Right lobe of liver (tissue), 6 donors: ENCODE data around the gene PPP1R14C. TPM values are rescaled to one million over a fixed set of nuclear protein-coding genes. Genes with fewer than 3 reads are reported as not detected.
"Not testable (repeated sequence)": the region's sequence is repeated elsewhere in the genome, so short reads cannot be mapped to it uniquely, and the experiment has no call there.

ENCODE experiments used
- ATAC-seq, 4 donors: fragments of 200-7000 bp; cut with Tn5 transposase; one replicate each; pipeline ENCODE4 v1.9.1; 2020; ENCODE audit warnings: mild to moderate bottlenecking in 4 of 4, moderate library complexity in 4 of 4
- DNase-seq, 3 donors: peaks; one replicate each; pipeline ENCODE4 v3.0.0-alpha.2; 2020
- H3K27ac ChIP-seq, 3 donors: fragments of 200-600 bp; one replicate each; pipeline ENCODE4 v1.8.0; 2022
- H3K27me3 ChIP-seq, 2 donors: fragments of 200-600 bp; one replicate each; pipeline ENCODE4 v1.8.0; 2022
- H3K36me3 ChIP-seq, 4 donors: fragments of 200-600 bp; sonication (generic) in 1 of 4; one replicate each; pipeline versions ENCODE4 v1.5.1 to v1.8.0; 2017 to 2022; ENCODE audit warnings: control low read depth in 1 of 4
- H3K4me1 ChIP-seq, 4 donors: fragments of 200-600 bp; sonication (generic) in 1 of 4; one replicate each; pipeline versions ENCODE4 v1.5.1 to v1.8.0; 2017 to 2022; ENCODE audit warnings: control low read depth in 1 of 4
- H3K4me3 ChIP-seq, 3 donors: fragments of 200-600 bp; one replicate each; pipeline ENCODE4 v1.8.0; 2022
- H3K9me3 ChIP-seq, 4 donors: fragments of 200-600 bp; sonication (generic) in 1 of 4; one replicate each; pipeline versions ENCODE4 v1.5.1 to v1.8.0; 2017 to 2022; ENCODE audit warnings: control low read depth in 1 of 4
- CTCF ChIP-seq, 4 donors: fragments of 200-600 bp in 3 of 4; fragments of 450-650 bp in 1 of 4; IDR thresholded peaks; one replicate each; pipeline versions ENCODE4 v1.5.1 to v1.8.0; 2016 to 2022; ENCODE audit warnings: antibody characterized with exemption in 4 of 4, mild to moderate bottlenecking in 2 of 4
- POLR2A ChIP-seq: fragments of 450-650 bp; IDR thresholded peaks from one replicate; pipeline ENCODE4 v1.6.1; 2017; ENCODE audit warnings: antibody characterized with exemption, mild to moderate bottlenecking
- WGBS: methylation state at CpG from one replicate; pipeline ENCODE4 v1.1.6; 2018; ENCODE audit warnings: low coverage, low lambda C conversion rate; ENCODE audit not compliant: insufficient coverage; ENCODE audit errors: missing lambda C conversion rate; 5-methylcytosine and 5-hydroxymethylcytosine counted together
- intact Hi-C, 2 donors: fragments of 100-400 bp; cut with DNase I; formaldehyde crosslinking; loops; one replicate each; pipeline versions ENCODE4 v1.11.2 to v1.14.1; 2022
- total RNA-seq, 6 experiments: library from RNA; depleted of rRNA in 2 of 6; stranded (reverse); fragments of >200 nt in 2 of 6; fragmentation: NEBNext Ultra II Directional in 3 of 6; extraction: Animal tissue kit (Norgen Biotek cat#: 25700) in 3 of 6; gene quantifications; one replicate each; pipeline versions ENCODE4 v1.1.0 to v1.2.4, GENCODE V29; 2016 to 2023
- donor health status: DM: no; HTN: yes; CAD: no.
- donor health status: DM: no; HTN: no; CAD: no.
- donor health status: DM: no; HTN: no; CAD: no.
- donor health status: DM: no; HTN: yes; CAD: no.
- donor health status: DM: no; HTN: yes; CAD: no.

The PPP1R14C gene
- total RNA-seq, 6 experiments from 2014 or later, result not detected

GRCh38 chr6:150179030-150179429, 36.2 kb downstream of the PPP1R14C start:
- DNase-seq (no peak), ATAC-seq (no peak)
- Histone ChIP-seq H3K27me3 (no peaks in the 10 kb centered on the region), H3K4me1 (no peaks in the 10 kb centered on the region), H3K4me3 (no peak overlapping the region), H3K36me3 (no peaks in the 10 kb centered on the region), H3K9me3 (no peaks in the 10 kb centered on the region), H3K27ac (no peak overlapping the region)
- intact Hi-C loops, result no loop called here
- TF ChIP-seq CTCF (IDR thresholded peaks at IDR 0.05), result no peak
- TF ChIP-seq POLR2A, result no peak
- WGBS, result 83% methylated on average over 1 of the region's 3 CpGs

- H3K4me3 ChIP-seq, ATAC-seq, intact Hi-C loops, H3K27ac ChIP-seq, H3K36me3 ChIP-seq, DNase-seq, H3K27me3 ChIP-seq, H3K4me1 ChIP-seq, H3K9me3 ChIP-seq: not testable (repeated sequence)
- WGBS, result 66% methylated on average over 6 of the region's 7 CpGs
These were observed 37.1 kb downstream of the PPP1R14C start for GRCh38 chr6:150179907-150180424.

- no peak overlapping the region for H3K27ac ChIP-seq
- WGBS, result no CpG with 5 or more reads among the region's 1 CpG
- TF ChIP-seq CTCF (IDR thresholded peaks at IDR 0.05) (no peak), POLR2A (no peak)
- H3K4me1 ChIP-seq, result no peaks in the 10 kb centered on the region
- H3K27me3 ChIP-seq, result no peaks in the 10 kb centered on the region
- H3K36me3 ChIP-seq, result no peaks in the 10 kb centered on the region
- intact Hi-C loops, result no loop called here
- ATAC-seq (no peak), DNase-seq (no peak)
- H3K4me3 ChIP-seq, result no peak overlapping the region
- H3K9me3 ChIP-seq, result no peaks in the 10 kb centered on the region
These were observed 37.7 kb downstream of the PPP1R14C start for GRCh38 chr6:150180517-150180916.

- no peaks in the 10 kb centered on the region for H3K36me3 ChIP-seq
- no peak overlapping the region for H3K4me3 ChIP-seq
- intact Hi-C loops, result no loop called here
- no peak for TF ChIP-seq CTCF (IDR thresholded peaks at IDR 0.05)
- no peak for TF ChIP-seq POLR2A
- no peaks in the 10 kb centered on the region for H3K27me3 ChIP-seq
- no peaks in the 10 kb centered on the region for H3K4me1 ChIP-seq
- H3K27ac ChIP-seq, result no peak overlapping the region
- DNase-seq, result no peak
- H3K9me3 ChIP-seq, result no peaks in the 10 kb centered on the region
- ATAC-seq, result no peak
- 84% methylated on average over 3 of the region's 4 CpGs for whole genome bisulfite sequencing
These were observed 39.7 kb downstream of the PPP1R14C start for GRCh38 chr6:150182460-150183078.

- intact Hi-C loops, result no loop called here
- no peak overlapping the region for H3K27ac ChIP-seq
- ATAC-seq, result no peak
- H3K4me1 ChIP-seq, result no peaks in the 10 kb centered on the region
- H3K27me3 ChIP-seq, result no peaks in the 10 kb centered on the region
- 63% methylated on average over 4 of the region's 4 CpGs for whole genome bisulfite sequencing
- H3K9me3 ChIP-seq, result no peaks in the 10 kb centered on the region
- TF ChIP-seq POLR2A, result no peak
- TF ChIP-seq CTCF (IDR thresholded peaks at IDR 0.05), result no peak
- H3K36me3 ChIP-seq, result no peaks in the 10 kb centered on the region
- DNase-seq, result no peak
- no peak overlapping the region for H3K4me3 ChIP-seq
These were observed 40.3 kb downstream of the PPP1R14C start for GRCh38 chr6:150183105-150183504.
